ENCODE data around the gene GOLPH3. TPM values are rescaled to one million over a fixed set of nuclear protein-coding genes. Genes with fewer than 3 reads are reported as not detected.

Gene GOLPH3
- total and polyA plus RNA-seq, 2 of the 8 experiments (the other 6 are each of a cell fraction or from before 2014, with no cell fraction given) = 53.7 to 93.6 TPM

- WGBS, 2 experiments (ENCODE audit: extremely low coverage in 1 of 2, insufficient coverage in 1 of 2, insufficient read length in 1 of 2, insufficient replicate concordance in 2 of 2, low coverage in 1 of 2, low lambda C conversion rate in 2 of 2, missing lambda C conversion rate in 1 of 2) = 85% methylated on average over 4 of the region's 4 CpGs; no CpG with 5 or more reads in 1 of the 2 experiments
- no peak for TF ChIP-seq TBP (IDR thresholded peaks at IDR 0.05; ENCODE audit: low read depth, low read length)
- TF ChIP-seq CEBPB (IDR thresholded peaks at IDR 0.05; ENCODE audit: low read depth, low read length) = no peak
- no peak for TF ChIP-seq HDAC6 (IDR thresholded peaks at IDR 0.05; ENCODE audit: low read depth, low read length)
- TF ChIP-seq KDM4A (IDR thresholded peaks at IDR 0.05; ENCODE audit: low read depth, low read length, severe bottlenecking) = no peak
- no peak for TF ChIP-seq CHD1 (IDR thresholded peaks at IDR 0.05; ENCODE audit: low read depth, low read length)
- no peak for TF ChIP-seq E2F6 (IDR thresholded peaks at IDR 0.05)
- no peak for TF ChIP-seq TEAD4 (IDR thresholded peaks at IDR 0.05; ENCODE audit: low read depth, low read length)
- no peak for TF ChIP-seq POU5F1 (IDR thresholded peaks at IDR 0.05; ENCODE audit: low read depth, low read length)
- TF ChIP-seq EGR1 (IDR thresholded peaks at IDR 0.05; ENCODE audit: borderline replicate concordance, low read depth, low read length) = no peak
- TF ChIP-seq RAD21 (IDR thresholded peaks at IDR 0.05 in 1 of 2, conservative IDR thresholded peaks at IDR 0.05 in 1 of 2; ENCODE audit: low read depth in 2 of 2, low read length in 2 of 2) = no peak
- no peak for TF ChIP-seq ATF2 (IDR thresholded peaks at IDR 0.05; ENCODE audit: low read length)
- no peak for TF ChIP-seq BRCA1 (IDR thresholded peaks at IDR 0.05; ENCODE audit: low read depth, low read length)
These were observed 91.4 kb downstream of the GOLPH3 start for GRCh38 chr5:32082701-32083100.

More at GRCh38 chr5:32082701-32083100, 91.4 kb downstream of the GOLPH3 start:
- Histone ChIP-seq H3K27ac (ENCODE audit: low read depth, low read length) (no peak overlapping the region), H2BK5ac (ENCODE audit: low read depth, low read length) (no peak overlapping the region), H2AK5ac (ENCODE audit: low read depth, low read length) (no peak overlapping the region), H2BK120ac (replicated peaks; ENCODE audit: low read depth, low read length) (no peak overlapping the region), H4K8ac (ENCODE audit: extremely low read depth, insufficient read depth, low read length) (no peak overlapping the region), H3K9ac (replicated peaks in 1 of 4; ENCODE audit: extremely low read depth in 1 of 4, low read depth in 3 of 4, low read length in 3 of 4) (no peak overlapping the region), H3K79me2 (ENCODE audit: control insufficient read depth in 1 of 2, insufficient read depth in 2 of 2, low read length in 2 of 2) (no peaks in the 10 kb centered on the region), H3K18ac (ENCODE audit: extremely low read depth, low read length) (no peak overlapping the region), H3K4ac (replicated peaks; ENCODE audit: insufficient read length, low read depth, low read length) (no peak overlapping the region), H3K4me3 (ENCODE audit: extremely low read depth in 1 of 4, insufficient read depth in 2 of 4, low read depth in 3 of 4, low read length in 4 of 4) (no peak overlapping the region), H4K20me1 (replicated peaks in 1 of 2; ENCODE audit: control insufficient read depth in 1 of 2, insufficient read depth in 2 of 2, low read length in 2 of 2) (no peaks in the 10 kb centered on the region), H2BK20ac (ENCODE audit: low read length) (no peak overlapping the region), H3K4me1 (replicated peaks in 1 of 4; ENCODE audit: control insufficient read depth in 3 of 4, insufficient read depth in 4 of 4, low read length in 3 of 4) (no peaks in the 10 kb centered on the region), H3K4me2 (ENCODE audit: insufficient read depth in 1 of 2, low read depth in 2 of 2, low read length in 2 of 2) (no peak overlapping the region), H4K5ac (ENCODE audit: insufficient read length, low read depth, low read length) (no peak overlapping the region), H2AFZ (ENCODE audit: low read length) (no peak overlapping the region), H3K36me3 (ENCODE audit: control insufficient read depth in 2 of 4, insufficient read depth in 4 of 4, low read length in 3 of 4) (no peaks in the 10 kb centered on the region), H3K14ac (ENCODE audit: insufficient read length) (no peak overlapping the region), H2BK12ac (ENCODE audit: low read depth, low read length) (no peak overlapping the region), H2BK15ac (ENCODE audit: low read length) (no peak overlapping the region), H3K79me1 (ENCODE audit: low read depth, low read length) (no peaks in the 10 kb centered on the region), H3K9me3 (ENCODE audit: insufficient read depth in 2 of 2, low read depth in 1 of 2, low read length in 1 of 2) (no peaks in the 10 kb centered on the region), H3K23ac (ENCODE audit: insufficient read length) (no peak overlapping the region), H3K56ac (replicated peaks; ENCODE audit: insufficient read length, low read depth, low read length) (no peak overlapping the region), H3K27me3 (replicated peaks in 1 of 4; ENCODE audit: control insufficient read depth in 3 of 4, extremely low read depth in 1 of 4, insufficient read depth in 3 of 4, low read length in 3 of 4) (no peaks in the 10 kb centered on the region), H4K91ac (replicated peaks; ENCODE audit: insufficient read length, low read length) (no peak overlapping the region), H3K23me2 (ENCODE audit: low read depth, low read length) (no peaks in the 10 kb centered on the region)
- FAIRE-seq (no peak), DNase-seq (ENCODE audit: low read depth in 1 of 2, low spot score in 2 of 2) (no peak)
- ChIA-PET POLR2A (ENCODE audit: partially characterized antibody) (no interaction called here), CTCF (ENCODE audit: partially characterized antibody) (interaction anchor here (1.2 kb wide), 2 partner anchors 11 to 418 kb away, joined by 3 to 5 read pairs; no protein-coding TSS in a partner anchor)

Measured in H1 (cell line).